ENCODE measurements around the gene IFNGR2.

IFNGR2 gene

DNA sequence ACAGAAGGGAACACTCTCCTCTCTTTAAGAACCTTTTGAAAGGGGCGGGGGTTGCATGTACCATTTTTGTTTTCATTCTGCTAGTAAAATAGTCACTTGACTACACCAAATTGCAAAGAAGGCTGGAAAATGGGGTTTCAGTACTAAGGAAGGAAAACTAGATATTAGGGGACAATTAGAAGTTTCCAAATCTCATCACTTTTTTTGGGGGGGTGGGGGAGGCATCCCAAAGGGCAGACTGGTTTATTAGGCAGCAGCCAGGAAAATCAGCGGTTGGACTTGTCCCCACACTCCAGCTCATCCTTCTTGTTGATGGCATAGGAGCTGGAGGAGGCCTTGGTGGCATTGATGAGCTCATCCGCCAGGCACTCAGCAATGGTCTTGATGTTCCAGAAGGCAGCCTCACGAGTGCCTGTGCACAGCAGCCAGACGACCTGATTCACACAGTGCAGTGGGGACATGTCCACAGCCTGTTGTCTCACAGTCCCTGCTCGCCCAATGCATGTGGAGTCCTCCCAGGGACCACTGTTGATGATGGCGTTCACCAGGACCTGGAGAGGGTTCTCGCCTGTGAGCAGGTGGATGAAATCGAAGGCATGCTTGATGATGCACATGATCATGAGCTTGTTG lies 78.2 kb downstream of the IFNGR2 start:
- DNase-seq (ENCODE audit: low read depth in 2 of 2) = no peak

All from fibroblast of skin of left quadriceps (primary cell).